IMR-90 (cell line): ENCODE data around the gene AKR1E2. TPM values are rescaled to one million over a fixed set of nuclear protein-coding genes. Genes with fewer than 3 reads are reported as not detected.

ENCODE experiments used
- ATAC-seq: fragments of 200-7000 bp; cut with Tn5 transposase; 2 replicates; pipeline ENCODE4 v1.9.1; 2020; ENCODE audit warnings: low read depth, mild to moderate bottlenecking, moderate library complexity
- BruUV-seq: library from RNA; stranded (reverse); fragments of 400-500 nt; replicated peaks from 2 replicates; lab custom pipeline; 2021; lab: Mats Ljungman, UMichigan
- CTCF ChIA-PET: fragments of 300-600 bp; formaldehyde crosslinking; extraction: SDS; loops from one replicate; lab custom pipeline; 2021; ENCODE audit warnings: antibody characterized with exemption; lab: Yijun Ruan, JAX
- POLR2A ChIA-PET: fragments of 300-600 bp; sonication (Branson Sonifier 250); formaldehyde crosslinking; loops from one replicate; lab custom pipeline; 2022; ENCODE audit warnings: antibody characterized with exemption; ENCODE audit not compliant: unreplicated experiment; lab: Charles Lee
- DNase-seq: peaks from one replicate; pipeline ENCODE4 v3.0.0; 2013
- H2AFZ ChIP-seq: replicated peaks from 2 replicates; pipeline ENCODE3; 2013; ENCODE audit warnings: low read length, mild to moderate bottlenecking; ENCODE audit not compliant: poor library complexity
- H2AK5ac ChIP-seq: 2 replicates; pipeline ENCODE4 v1.6.1; 2013; ENCODE audit warnings: low read depth, low read length, inconsistent platforms
- H2AK9ac ChIP-seq: replicated peaks from 2 replicates; pipeline ENCODE3; 2013; ENCODE audit warnings: mild to moderate bottlenecking, low read depth, low read length, moderate library complexity; ENCODE audit not compliant: poor library complexity
- H2BK120ac ChIP-seq: 2 replicates; pipeline ENCODE4 v1.6.1; 2013; ENCODE audit warnings: low read depth, low read length, inconsistent platforms
- H2BK15ac ChIP-seq: 3 replicates; pipeline ENCODE4 v1.6.1; 2013; ENCODE audit warnings: low read depth, low read length, inconsistent platforms
- H2BK20ac ChIP-seq: 2 replicates; pipeline ENCODE4 v1.6.1; 2013; ENCODE audit warnings: low read depth, mild to moderate bottlenecking, inconsistent platforms, low read length, moderate library complexity
- H2BK5ac ChIP-seq: 2 replicates; pipeline ENCODE4 v1.6.1; 2013; ENCODE audit warnings: mild to moderate bottlenecking, low read depth, low read length, inconsistent platforms; ENCODE audit not compliant: poor library complexity, severe bottlenecking
- H3K14ac ChIP-seq: replicated peaks from 2 replicates; pipeline ENCODE4 v1.6.1; 2013; ENCODE audit warnings: low read depth, low read length, inconsistent platforms
- H3K18ac ChIP-seq: 2 replicates; pipeline ENCODE4 v1.6.1; 2013; ENCODE audit warnings: low read depth, low read length, control low read depth
- H3K23ac ChIP-seq: 2 replicates; pipeline ENCODE4 v1.6.1; 2013; ENCODE audit warnings: low read depth, low read length, inconsistent platforms
- H3K27ac ChIP-seq: 2 replicates; pipeline ENCODE4 v1.5.1; 2013; ENCODE audit warnings: mild to moderate bottlenecking, control low read depth, low read length; ENCODE audit not compliant: insufficient read depth
- H3K27me3 ChIP-seq: 2 replicates; pipeline ENCODE4 v1.6.1; 2013; ENCODE audit warnings: low read length; ENCODE audit not compliant: control insufficient read depth, insufficient read depth
- H3K36me3 ChIP-seq: 2 replicates; pipeline ENCODE4 v1.6.1; 2013; ENCODE audit warnings: low read length, mixed read lengths; ENCODE audit not compliant: control insufficient read depth, insufficient read depth
- H3K4ac ChIP-seq: 2 replicates; pipeline ENCODE4 v1.6.1; 2013; ENCODE audit warnings: low read depth, low read length, inconsistent platforms
- H3K4me1 ChIP-seq: 2 replicates; pipeline ENCODE4 v1.6.1; 2013; ENCODE audit warnings: low read length, mixed read lengths; ENCODE audit not compliant: control insufficient read depth, insufficient read depth
- H3K4me2 ChIP-seq: 2 replicates; pipeline ENCODE4 v1.6.1; 2013; ENCODE audit warnings: low read depth, mild to moderate bottlenecking, control low read depth, low read length, moderate library complexity
- H3K4me3 ChIP-seq: 2 replicates; pipeline ENCODE4 v1.5.1; 2013; ENCODE audit warnings: low read depth, mild to moderate bottlenecking, control low read depth, low read length, moderate library complexity; ENCODE audit not compliant: insufficient read depth
- H3K56ac ChIP-seq: 2 replicates; pipeline ENCODE4 v1.6.1; 2013; ENCODE audit warnings: low read length, inconsistent platforms; ENCODE audit not compliant: insufficient read depth; ENCODE audit errors: extremely low read depth
- H3K79me1 ChIP-seq, 2 experiments: 2 replicates each; pipeline ENCODE4 v1.6.1; 2013; ENCODE audit warnings: low read length in 2 of 2, inconsistent platforms in 1 of 2, low read depth in 1 of 2
- H3K9ac ChIP-seq: 2 replicates; pipeline ENCODE4 v1.6.1; 2013; ENCODE audit warnings: low read depth, low read length, control low read depth
- H3K9me1 ChIP-seq: 2 replicates; pipeline ENCODE4 v1.6.1; 2013; ENCODE audit warnings: low read length, inconsistent platforms; ENCODE audit not compliant: insufficient read depth
- H3K9me3 ChIP-seq: 2 replicates; pipeline ENCODE4 v1.6.1; 2013; ENCODE audit warnings: low read length; ENCODE audit not compliant: control insufficient read depth, insufficient read depth
- H4K20me1 ChIP-seq: 2 replicates; pipeline ENCODE4 v1.6.1; 2013; ENCODE audit warnings: low read length, inconsistent platforms; ENCODE audit not compliant: insufficient read depth
- H4K5ac ChIP-seq: 2 replicates; pipeline ENCODE4 v1.6.1; 2013; ENCODE audit warnings: mild to moderate bottlenecking, low read depth, low read length, control low read depth
- H4K8ac ChIP-seq, 2 experiments: 2 replicates each; pipeline ENCODE4 v1.6.1; 2013; ENCODE audit warnings: low read depth in 2 of 2, low read length in 2 of 2, control low read depth in 1 of 2, inconsistent platforms in 1 of 2
- H4K91ac ChIP-seq: 2 replicates; pipeline ENCODE4 v1.6.1; 2013; ENCODE audit warnings: low read depth, low read length, inconsistent platforms; ENCODE audit not compliant: insufficient read depth
- BHLHE40 ChIP-seq: fragments of 150-350 bp; IDR thresholded peaks from 2 replicates; pipeline ENCODE4 v1.6.1; 2016; ENCODE audit warnings: mild to moderate bottlenecking, low read depth, low read length
- CEBPB ChIP-seq: IDR thresholded peaks from 2 replicates; pipeline ENCODE4 v1.6.1; 2012; ENCODE audit warnings: low read depth, low read length, improper control_type of control experiment
- CHD1 ChIP-seq: IDR thresholded peaks from 2 replicates; pipeline ENCODE4 v1.6.1; 2012; ENCODE audit warnings: low read depth, low read length, improper control_type of control experiment
- FOS ChIP-seq: fragments of 150-350 bp; IDR thresholded peaks from 2 replicates; pipeline ENCODE4 v1.6.1; 2016; ENCODE audit warnings: low read depth, low read length
- MAZ ChIP-seq: IDR thresholded peaks from 2 replicates; pipeline ENCODE4 v1.6.1; 2012; ENCODE audit warnings: low read depth, mild to moderate bottlenecking, low read length, improper control_type of control experiment, moderate library complexity, borderline replicate concordance
- MXI1 ChIP-seq: IDR thresholded peaks from 2 replicates; pipeline ENCODE4 v1.6.1; 2012; ENCODE audit warnings: low read depth, mild to moderate bottlenecking, low read length, moderate library complexity, borderline replicate concordance
- NFE2L2 ChIP-seq: fragments of 150-350 bp; IDR thresholded peaks from 2 replicates; pipeline ENCODE4 v1.6.1; 2016; ENCODE audit warnings: low read depth, mild to moderate bottlenecking, low read length
- POLR2A ChIP-seq: IDR thresholded peaks from 2 replicates; pipeline ENCODE4 v1.6.1; 2012; ENCODE audit warnings: mild to moderate bottlenecking, low read depth, low read length
- RAD21 ChIP-seq: IDR thresholded peaks from 2 replicates; pipeline ENCODE4 v1.6.1; 2012; ENCODE audit warnings: low read length, improper control_type of control experiment
- RCOR1 ChIP-seq: IDR thresholded peaks from 2 replicates; pipeline ENCODE4 v1.6.1; 2012; ENCODE audit warnings: mild to moderate bottlenecking, low read length, improper control_type of control experiment; ENCODE audit not compliant: insufficient replicate concordance
- SMC3 ChIP-seq: fragments of 150-350 bp; IDR thresholded peaks from 2 replicates; pipeline ENCODE4 v1.6.1; 2016; ENCODE audit warnings: low read depth, mild to moderate bottlenecking, antibody characterized with exemption, low read length, moderate library complexity
- WGBS, 2 experiments: methylation state at CpG; one replicate each; pipeline versions ENCODE4 v1.1.5 to v1.1.7; 2013; ENCODE audit warnings: missing lambda C conversion rate in 2 of 2; ENCODE audit not compliant: insufficient read length in 1 of 2; ENCODE audit errors: extremely low coverage in 2 of 2; 5-methylcytosine and 5-hydroxymethylcytosine counted together
- dilution Hi-C: fragments of 300-500 bp; cut with HindIII; formaldehyde crosslinking; loops from one replicate; pipeline ENCODE4 v1.14.3; 2018; ENCODE audit warnings: low sequenced_read_pairs; ENCODE audit not compliant: unreplicated experiment
- in situ Hi-C: fragments of 300-500 bp; cut with MboI; formaldehyde crosslinking; loops from 3 replicates; pipeline ENCODE4 v1.14.3; 2019; ENCODE audit warnings: low sequenced_read_pairs, inconsistent platforms, mixed read lengths
- intact Hi-C: fragments of 100-400 bp; cut with micrococcal nuclease; formaldehyde crosslinking; loops from 2 replicates; pipeline ENCODE4 v1.10.0; 2022
- polyA plus RNA-seq, 3 experiments: library from polyadenylated mRNA; depleted of rRNA; stranded (reverse); fragments of >200 nt; gene quantifications; 2 replicates each; pipeline ENCODE4 v1.2.3, GENCODE V29; 2012; ENCODE audit warnings: low replicate concordance in 1 of 3
- total RNA-seq: library from RNA; depleted of rRNA; stranded (reverse); fragments of >200 nt; gene quantifications from 2 replicates; pipeline ENCODE4 v1.2.3, GENCODE V29; 2012
- TF ChIP-seq, protein P1 (sequence below): fragments of 150-350 bp; IDR thresholded peaks from 2 replicates; pipeline ENCODE4 v1.6.1; 2017; ENCODE audit warnings: mild to moderate bottlenecking, antibody characterized with exemption, low read length, low read depth
- TF ChIP-seq, protein P2 (sequence below): conservative IDR thresholded peaks from 2 replicates; pipeline ENCODE4 v1.5.1; 2012; ENCODE audit warnings: mild to moderate bottlenecking, low read depth, low read length, improper control_type of control experiment
- TF ChIP-seq, protein P3 (sequence below): fragments of 150-350 bp; IDR thresholded peaks from 2 replicates; pipeline ENCODE4 v1.6.1; 2016; ENCODE audit warnings: low read depth, mild to moderate bottlenecking, low read length, moderate library complexity, borderline replicate concordance

Gene AKR1E2
- total and polyA plus RNA-seq, 2 of the 4 experiments (the other 2 are of a cell fraction) = 1.2 to 3.4 TPM

DNA sequence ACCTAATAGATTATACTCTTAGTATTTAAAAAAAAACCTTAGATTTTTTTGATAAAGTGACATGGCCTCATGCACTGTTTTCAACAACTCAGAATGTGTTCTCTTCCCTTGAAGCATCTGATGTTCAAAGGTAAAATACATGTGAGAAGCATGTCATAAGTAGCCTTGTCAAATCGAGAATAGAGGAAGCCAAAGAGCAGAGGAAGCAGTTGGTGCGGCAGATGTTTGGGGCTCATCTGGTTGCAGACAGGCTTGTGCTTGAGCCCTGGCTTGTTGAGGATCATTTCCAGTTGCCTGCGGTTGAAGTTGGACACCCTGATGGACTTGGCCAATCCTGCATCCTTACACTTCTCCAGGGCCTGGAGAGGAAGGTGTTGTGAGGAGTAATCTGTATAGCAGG, 59.2 kb downstream of the AKR1E2 start:
- CTCF ChIA-PET = no interaction called here
- no peak for DNase-seq
- Histone ChIP-seq H4K8ac (no peak overlapping the region), H3K4me3 (no peak overlapping the region), H2AK5ac (no peak overlapping the region), H3K9ac (no peak overlapping the region), H3K23ac (no peak overlapping the region), H3K27ac (no peak overlapping the region), H3K4me1 (no peaks in the 10 kb centered on the region), H2BK20ac (no peak overlapping the region), H3K79me1 (no peaks in the 10 kb centered on the region), H2BK5ac (no peak overlapping the region), H4K20me1 (no peaks in the 10 kb centered on the region), H3K4me2 (no peak overlapping the region), H4K5ac (no peak overlapping the region), H3K4ac (no peak overlapping the region), H2AFZ (no peak overlapping the region), H3K56ac (no peak overlapping the region), H3K9me1 (no peaks in the 10 kb centered on the region), H3K9me3 (no peaks in the 10 kb centered on the region), H4K91ac (no peak overlapping the region), H3K27me3 (no peaks in the 10 kb centered on the region), H2AK9ac (no peak overlapping the region), H2BK15ac (no peak overlapping the region), H3K14ac (no peak overlapping the region), H3K18ac (no peak overlapping the region), H2BK120ac (no peak overlapping the region), H3K36me3 (no peaks in the 10 kb centered on the region; the same call in 1 of the 2 replicates)
- no TSS peak for BruUV-seq
- ATAC-seq = no peak
- POLR2A ChIA-PET = no interaction called here
- dilution Hi-C loops = no loop called here
- no CpG with 5 or more reads among the region's 3 CpGs for WGBS, 2 experiments
- intact Hi-C loops = no loop called here
- TF ChIP-seq MAZ = no peak
- no peak for TF ChIP-seq CHD1
- TF ChIP-seq POLR2A = no peak
- no peak for TF ChIP-seq FOS
- no peak for TF ChIP-seq SMC3
- TF ChIP-seq NFE2L2 = no peak
- TF ChIP-seq RAD21 = no peak
- TF ChIP-seq, protein P1, sequence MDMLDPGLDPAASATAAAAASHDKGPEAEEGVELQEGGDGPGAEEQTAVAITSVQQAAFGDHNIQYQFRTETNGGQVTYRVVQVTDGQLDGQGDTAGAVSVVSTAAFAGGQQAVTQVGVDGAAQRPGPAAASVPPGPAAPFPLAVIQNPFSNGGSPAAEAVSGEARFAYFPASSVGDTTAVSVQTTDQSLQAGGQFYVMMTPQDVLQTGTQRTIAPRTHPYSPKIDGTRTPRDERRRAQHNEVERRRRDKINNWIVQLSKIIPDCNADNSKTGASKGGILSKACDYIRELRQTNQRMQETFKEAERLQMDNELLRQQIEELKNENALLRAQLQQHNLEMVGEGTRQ = no peak
- TF ChIP-seq, protein P2, sequence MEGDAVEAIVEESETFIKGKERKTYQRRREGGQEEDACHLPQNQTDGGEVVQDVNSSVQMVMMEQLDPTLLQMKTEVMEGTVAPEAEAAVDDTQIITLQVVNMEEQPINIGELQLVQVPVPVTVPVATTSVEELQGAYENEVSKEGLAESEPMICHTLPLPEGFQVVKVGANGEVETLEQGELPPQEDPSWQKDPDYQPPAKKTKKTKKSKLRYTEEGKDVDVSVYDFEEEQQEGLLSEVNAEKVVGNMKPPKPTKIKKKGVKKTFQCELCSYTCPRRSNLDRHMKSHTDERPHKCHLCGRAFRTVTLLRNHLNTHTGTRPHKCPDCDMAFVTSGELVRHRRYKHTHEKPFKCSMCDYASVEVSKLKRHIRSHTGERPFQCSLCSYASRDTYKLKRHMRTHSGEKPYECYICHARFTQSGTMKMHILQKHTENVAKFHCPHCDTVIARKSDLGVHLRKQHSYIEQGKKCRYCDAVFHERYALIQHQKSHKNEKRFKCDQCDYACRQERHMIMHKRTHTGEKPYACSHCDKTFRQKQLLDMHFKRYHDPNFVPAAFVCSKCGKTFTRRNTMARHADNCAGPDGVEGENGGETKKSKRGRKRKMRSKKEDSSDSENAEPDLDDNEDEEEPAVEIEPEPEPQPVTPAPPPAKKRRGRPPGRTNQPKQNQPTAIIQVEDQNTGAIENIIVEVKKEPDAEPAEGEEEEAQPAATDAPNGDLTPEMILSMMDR = no peak
- no peak for TF ChIP-seq RCOR1
- TF ChIP-seq MXI1 = no peak
- no peak for TF ChIP-seq BHLHE40
- TF ChIP-seq, protein P3, sequence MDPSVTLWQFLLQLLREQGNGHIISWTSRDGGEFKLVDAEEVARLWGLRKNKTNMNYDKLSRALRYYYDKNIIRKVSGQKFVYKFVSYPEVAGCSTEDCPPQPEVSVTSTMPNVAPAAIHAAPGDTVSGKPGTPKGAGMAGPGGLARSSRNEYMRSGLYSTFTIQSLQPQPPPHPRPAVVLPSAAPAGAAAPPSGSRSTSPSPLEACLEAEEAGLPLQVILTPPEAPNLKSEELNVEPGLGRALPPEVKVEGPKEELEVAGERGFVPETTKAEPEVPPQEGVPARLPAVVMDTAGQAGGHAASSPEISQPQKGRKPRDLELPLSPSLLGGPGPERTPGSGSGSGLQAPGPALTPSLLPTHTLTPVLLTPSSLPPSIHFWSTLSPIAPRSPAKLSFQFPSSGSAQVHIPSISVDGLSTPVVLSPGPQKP = no peak
- TF ChIP-seq CEBPB = no peak
- in situ Hi-C loops = no loop called here
